ENCODE results near the gene DLG2. TPM values are rescaled to one million over a fixed set of nuclear protein-coding genes. Genes with fewer than 3 reads are reported as not detected.
A peak's percentile ranks its signal among the peaks of the same experiment; 100 is the strongest.

Gene DLG2
- total RNA-seq, 1 donor from 2014 or later: 7.2 TPM

- Histone ChIP-seq H3K27ac (no peak overlapping the region), H3K27me3 (ENCODE audit: low read depth) (no peaks in the 10 kb centered on the region), H3K4me3 (no peak overlapping the region), H3K9me3 (no peaks in the 10 kb centered on the region), H3K36me3 (no peaks in the 10 kb centered on the region), H3K4me1 (no peaks in the 10 kb centered on the region)
- intact Hi-C loops (cut with DNase I): no loop called here
- peak; percentile 25 to 63 for ATAC-seq
- DNase-seq: no peak
- TF ChIP-seq CTCF (IDR thresholded peaks at IDR 0.05): no peak
Measured at GRCh38 chr11:83847467-83848034, 1779.6 kb downstream of the DLG2 start.

GRCh38 chr11:83845797-83846196 is 1781.3 kb downstream of the DLG2 start:
- Histone ChIP-seq H3K36me3 (no peaks in the 10 kb centered on the region), H3K4me1 (no peaks in the 10 kb centered on the region), H3K4me3 (no peak overlapping the region), H3K27me3 (ENCODE audit: low read depth) (no peaks in the 10 kb centered on the region), H3K27ac (no peak overlapping the region), H3K9me3 (no peaks in the 10 kb centered on the region)
- ATAC-seq (no peak), DNase-seq (no peak)
- no peak for TF ChIP-seq CTCF (IDR thresholded peaks at IDR 0.05)
- intact Hi-C loops (cut with DNase I): no loop called here

GRCh38 chr11:83840326-83840725 is 1786.8 kb downstream of the DLG2 start:
- H3K27me3 ChIP-seq (ENCODE audit: low read depth): no peaks in the 10 kb centered on the region
- no peak overlapping the region for H3K27ac ChIP-seq
- no peak overlapping the region for H3K4me3 ChIP-seq
- no peaks in the 10 kb centered on the region for H3K36me3 ChIP-seq
- ATAC-seq (no peak), DNase-seq (no peak)
- no peaks in the 10 kb centered on the region for H3K9me3 ChIP-seq
- intact Hi-C loops (cut with DNase I): no loop called here
- H3K4me1 ChIP-seq: no peaks in the 10 kb centered on the region
- TF ChIP-seq CTCF (IDR thresholded peaks at IDR 0.05): no peak

- H3K27me3 ChIP-seq (ENCODE audit: low read depth): no peaks in the 10 kb centered on the region
- H3K36me3 ChIP-seq: no peaks in the 10 kb centered on the region
- no peaks in the 10 kb centered on the region for H3K9me3 ChIP-seq
- no peak overlapping the region for H3K4me3 ChIP-seq
- H3K4me1 ChIP-seq: no peaks in the 10 kb centered on the region
- H3K27ac ChIP-seq: no peak overlapping the region
- intact Hi-C loops (cut with DNase I): no loop called here
- no peak for DNase-seq
- peak; percentile 78 to 84 for ATAC-seq
- TF ChIP-seq CTCF (IDR thresholded peaks at IDR 0.05): peak; percentile 65
Measured at GRCh38 chr11:83836883-83837654, 1790.1 kb downstream of the DLG2 start.

GRCh38 chr11:83836065-83836464 is 1791.1 kb downstream of the DLG2 start:
- H3K27me3 ChIP-seq (ENCODE audit: low read depth): no peaks in the 10 kb centered on the region
- no peak overlapping the region for H3K27ac ChIP-seq
- intact Hi-C loops (cut with DNase I): no loop called here
- no peaks in the 10 kb centered on the region for H3K36me3 ChIP-seq
- no peak for DNase-seq
- no peak overlapping the region for H3K4me3 ChIP-seq
- no peak for ATAC-seq
- no peaks in the 10 kb centered on the region for H3K4me1 ChIP-seq
- H3K9me3 ChIP-seq: no peaks in the 10 kb centered on the region
- no peak for TF ChIP-seq CTCF (IDR thresholded peaks at IDR 0.05)
